Natural killer cell (primary cell): ENCODE results near the gene TMED10. TPM values are rescaled to one million over a fixed set of nuclear protein-coding genes. Genes with fewer than 3 reads are reported as not detected.

ENCODE experiments used
- ATAC-seq, 3 donors: fragments of 150-1000 bp in 2 of 3; fragments of 200-7000 bp in 1 of 3; cut with Tn5 transposase; 1 replicate in 1 of 3; 2 replicates in 2 of 3; pipeline ENCODE4 v1.10.0; 2021; ENCODE audit warnings: mild to moderate bottlenecking in 2 of 3, moderate library complexity in 2 of 3
- DNase-seq, 2 donors: peaks; one replicate each; pipeline versions ENCODE4 v3.0.0 to v3.0.0-alpha.2; 2013 to 2021; ENCODE audit warnings: mixed read lengths in 1 of 2
- H3K27ac ChIP-seq: one replicate; pipeline ENCODE4 v1.5.1; 2013; ENCODE audit warnings: mild to moderate bottlenecking, low read length
- H3K27me3 ChIP-seq: one replicate; pipeline ENCODE4 v1.6.1; 2013; ENCODE audit warnings: low read length; ENCODE audit not compliant: control insufficient read depth, insufficient read depth
- H3K36me3 ChIP-seq: one replicate; pipeline ENCODE4 v1.6.1; 2013; ENCODE audit warnings: low read length; ENCODE audit not compliant: control insufficient read depth, insufficient read depth
- H3K4me1 ChIP-seq: one replicate; pipeline ENCODE4 v1.6.1; 2013; ENCODE audit warnings: low read length; ENCODE audit not compliant: control insufficient read depth, insufficient read depth
- H3K4me3 ChIP-seq: one replicate; pipeline ENCODE4 v1.5.1; 2013; ENCODE audit warnings: low read length
- H3K9me3 ChIP-seq: one replicate; pipeline ENCODE4 v1.6.1; 2013; ENCODE audit warnings: low read length; ENCODE audit not compliant: control insufficient read depth, insufficient read depth
- H3K27ac Mint-ChIP-seq, 2 donors: one replicate each; pipeline ENCODE4 v1.8.0; 2022; ENCODE audit warnings: mild to moderate bottlenecking in 2 of 2, mixed read lengths in 2 of 2, moderate library complexity in 1 of 2
- H3K27me3 Mint-ChIP-seq, 2 donors: one replicate each; pipeline ENCODE4 v1.8.0; 2022; ENCODE audit warnings: low read depth in 2 of 2, mixed read lengths in 2 of 2
- H3K36me3 Mint-ChIP-seq: one replicate; pipeline ENCODE4 v1.8.0; 2022; ENCODE audit warnings: mixed read lengths
- H3K4me1 Mint-ChIP-seq, 2 donors: one replicate each; pipeline ENCODE4 v1.8.0; 2022; ENCODE audit warnings: mixed read lengths in 2 of 2
- H3K4me3 Mint-ChIP-seq: one replicate; pipeline ENCODE4 v1.8.0; 2022; ENCODE audit warnings: mild to moderate bottlenecking, moderate library complexity, mixed read lengths
- H3K9me3 Mint-ChIP-seq, 2 donors: one replicate each; pipeline ENCODE4 v1.8.0; 2022; ENCODE audit warnings: mixed read lengths in 2 of 2
- CTCF ChIP-seq: fragments of 200-600 bp; IDR thresholded peaks from one replicate; pipeline ENCODE4 v1.8.0; 2022; ENCODE audit warnings: antibody characterized with exemption
- whole genome bisulfite sequencing: methylation state at CpG from one replicate; pipeline ENCODE4 v1.1.7; 2013; ENCODE audit warnings: missing lambda C conversion rate; ENCODE audit not compliant: insufficient coverage; 5-methylcytosine and 5-hydroxymethylcytosine counted together
- intact Hi-C: fragments of 100-400 bp; cut with micrococcal nuclease; formaldehyde crosslinking; loops from one replicate; pipeline ENCODE4 v1.14.2; 2022
- total RNA-seq, 4 donors: library from RNA; stranded (reverse); fragments of 120-200 nt in 1 of 4; gene quantifications; one replicate each; pipeline versions ENCODE4 v1.2.3 to v1.2.4, GENCODE V29; 2013 to 2022

TMED10 gene
- total RNA-seq, 3 donors from 2014 or later (not counting 1 experiment from before 2014, with no cell fraction given), result 216 to 244 (median 231) TPM

GRCh38 chr14:75088566-75089373 lies 87.6 kb downstream of the TMED10 start:
- Histone ChIP-seq H3K9me3 (no peaks in the 10 kb centered on the region), H3K27me3 (no peaks in the 10 kb centered on the region), H3K36me3 (peaks cover 66% of the 10 kb centered on the region), H3K4me1 (no peaks in the 10 kb centered on the region), H3K4me3 (no peak overlapping the region), H3K27ac (no peak overlapping the region)
- TF ChIP-seq CTCF, result peak; percentile 70
- Mint-ChIP-seq H3K9me3 (no peaks in the 10 kb centered on the region), H3K27ac (no peak overlapping the region), H3K4me3 (no peak overlapping the region), H3K36me3 (no peaks in the 10 kb centered on the region), H3K4me1 (no peaks in the 10 kb centered on the region), H3K27me3 (no peaks in the 10 kb centered on the region)
- DNase-seq, result peak in 1 of 2 donors; percentile 75
- intact Hi-C loops, result loop anchor here (1.0 kb wide), 4 partner anchors 142 to 479 kb away; no protein-coding TSS in a partner anchor
- WGBS, result 86% methylated on average over 7 of the region's 7 CpGs
- peak; percentile 55 to 77 (median 76) for ATAC-seq

GRCh38 chr14:75088153-75088552 lies 88.3 kb downstream of the TMED10 start:
- H3K27me3 ChIP-seq, result no peaks in the 10 kb centered on the region
- no peaks in the 10 kb centered on the region for H3K4me1 Mint-ChIP-seq
- no peaks in the 10 kb centered on the region for H3K27me3 Mint-ChIP-seq
- H3K27ac ChIP-seq, result no peak overlapping the region
- no peaks in the 10 kb centered on the region for H3K9me3 Mint-ChIP-seq
- no peaks in the 10 kb centered on the region for H3K9me3 ChIP-seq
- H3K27ac Mint-ChIP-seq, result no peak overlapping the region
- H3K4me1 ChIP-seq, result no peaks in the 10 kb centered on the region
- DNase-seq, result no peak
- intact Hi-C loops, result loop anchor here (1.0 kb wide), 4 partner anchors 142 to 479 kb away; no protein-coding TSS in a partner anchor
- no peak overlapping the region for H3K4me3 ChIP-seq
- H3K36me3 Mint-ChIP-seq, result no peaks in the 10 kb centered on the region
- no peak for ATAC-seq
- WGBS, result 95% methylated on average over 2 of the region's 2 CpGs
- H3K4me3 Mint-ChIP-seq, result no peak overlapping the region
- TF ChIP-seq CTCF, result no peak
- H3K36me3 ChIP-seq, result peaks cover 70% of the 10 kb centered on the region

GRCh38 chr14:75084513-75084912 lies 91.9 kb downstream of the TMED10 start:
- WGBS, result 99% methylated on average over 5 of the region's 5 CpGs
- Mint-ChIP-seq H3K27ac (no peak overlapping the region), H3K36me3 (no peaks in the 10 kb centered on the region)

More at GRCh38 chr14:75084513-75084912, 91.9 kb downstream of the TMED10 start:
- ATAC-seq, result no peak
- intact Hi-C loops, result no loop called here
- peaks cover 62% of the 10 kb centered on the region for H3K36me3 ChIP-seq
- Mint-ChIP-seq H3K4me1 (no peaks in the 10 kb centered on the region), H3K4me3 (no peak overlapping the region), H3K27me3 (no peaks in the 10 kb centered on the region), H3K9me3 (no peaks in the 10 kb centered on the region)
- TF ChIP-seq CTCF, result no peak
- no peak overlapping the region for H3K27ac ChIP-seq
- no peaks in the 10 kb centered on the region for H3K9me3 ChIP-seq
- no peak for DNase-seq
- no peaks in the 10 kb centered on the region for H3K4me1 ChIP-seq
- no peaks in the 10 kb centered on the region for H3K27me3 ChIP-seq
- H3K4me3 ChIP-seq, result no peak overlapping the region
